GM21723 (cell line): ENCODE results near the gene PPP1R1B.

ENCODE experiments used
- ATAC-seq: cut with Tn5 transposase; IDR thresholded peaks from one replicate; pipeline ENCODE4 v1.9.1; 2021; ENCODE audit warnings: mild to moderate bottlenecking, moderate library complexity; ENCODE audit not compliant: unreplicated experiment

PPP1R1B gene

GRCh38 chr17:39651923-39652586 is 25.3 kb downstream of the PPP1R1B start:
- ATAC-seq, result no peak

DNA sequence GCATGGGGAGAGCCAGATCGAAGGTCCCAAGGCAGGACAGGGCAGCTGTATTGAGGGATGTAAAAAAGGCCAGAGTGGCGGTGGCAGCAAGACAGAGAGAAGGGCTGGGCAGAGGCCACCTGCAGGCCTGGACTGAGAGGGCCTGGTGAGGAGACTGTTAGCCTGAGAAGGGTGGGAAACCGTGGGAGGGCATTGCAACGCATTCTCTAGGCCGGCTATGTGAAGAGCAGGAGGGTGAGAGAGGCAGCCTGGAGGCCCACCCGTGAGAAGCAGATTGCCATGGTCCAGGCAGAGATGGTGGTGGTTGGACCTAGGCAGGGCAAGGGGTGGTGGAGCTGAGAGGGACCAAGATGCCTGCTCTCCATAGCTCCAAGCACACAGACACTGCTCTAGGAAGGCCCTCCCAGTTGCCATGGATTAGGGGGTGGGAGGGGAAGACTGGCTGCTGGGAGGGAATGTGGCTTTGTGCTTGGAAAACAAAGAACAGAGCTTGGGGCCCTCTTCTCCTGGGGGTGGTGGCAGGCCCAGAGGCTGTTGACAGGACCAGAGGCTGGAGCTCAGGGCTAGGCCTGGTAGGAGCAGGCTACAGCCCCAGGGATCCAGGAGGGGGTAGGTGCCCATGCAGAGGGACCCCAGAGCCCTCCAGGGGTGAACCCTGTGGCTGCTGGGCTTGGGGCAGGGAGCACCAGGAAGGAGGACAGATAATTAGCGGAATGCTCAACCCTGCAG is 26.0 kb downstream of the PPP1R1B start:
- no peak for ATAC-seq

GRCh38 chr17:39653316-39653661 is 26.5 kb downstream of the PPP1R1B start:
- ATAC-seq, result no peak

GRCh38 chr17:39653662-39654331 is 27.0 kb downstream of the PPP1R1B start:
- ATAC-seq, result no peak

DNA sequence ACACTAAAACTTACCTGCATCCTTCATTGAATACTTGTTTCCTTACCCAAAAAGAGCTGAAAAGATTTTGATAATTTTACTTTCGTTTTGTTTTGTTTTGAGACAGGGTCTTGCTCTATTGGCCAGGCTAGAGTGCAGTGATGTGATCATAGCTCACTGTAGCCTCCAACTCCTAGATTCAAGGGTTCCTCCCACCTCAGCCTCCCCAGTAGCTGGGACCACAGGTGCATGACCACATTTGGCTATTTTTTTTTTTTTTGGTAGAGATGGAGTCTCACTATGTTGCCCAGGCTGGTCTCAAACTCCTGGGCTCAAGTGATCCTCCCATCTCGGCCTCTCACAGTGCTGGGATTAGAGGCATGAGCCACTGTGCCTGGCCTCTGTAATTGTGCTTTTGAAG is 28.4 kb downstream of the PPP1R1B start:
- ATAC-seq, result no peak

DNA sequence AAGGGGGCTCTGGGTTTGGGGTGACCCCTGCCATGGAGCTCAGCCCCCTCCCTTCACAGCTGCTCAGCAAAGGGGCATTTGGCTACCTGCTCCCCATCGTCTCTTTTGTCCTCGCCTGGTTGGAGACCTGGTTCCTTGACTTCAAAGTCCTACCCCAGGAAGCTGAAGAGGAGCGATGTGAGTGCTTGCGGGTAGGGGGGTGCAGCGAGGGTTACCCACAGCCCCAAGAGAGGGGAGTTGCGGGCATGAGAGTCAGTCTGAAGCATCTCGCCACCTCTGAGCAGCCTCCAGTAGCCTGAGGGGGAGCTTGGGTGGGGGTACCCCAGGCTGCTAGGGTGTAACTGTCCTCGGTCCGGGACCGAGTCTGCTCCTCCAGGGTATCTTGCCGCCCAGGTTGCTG is 31.6 kb downstream of the PPP1R1B start:
- no peak for ATAC-seq

DNA sequence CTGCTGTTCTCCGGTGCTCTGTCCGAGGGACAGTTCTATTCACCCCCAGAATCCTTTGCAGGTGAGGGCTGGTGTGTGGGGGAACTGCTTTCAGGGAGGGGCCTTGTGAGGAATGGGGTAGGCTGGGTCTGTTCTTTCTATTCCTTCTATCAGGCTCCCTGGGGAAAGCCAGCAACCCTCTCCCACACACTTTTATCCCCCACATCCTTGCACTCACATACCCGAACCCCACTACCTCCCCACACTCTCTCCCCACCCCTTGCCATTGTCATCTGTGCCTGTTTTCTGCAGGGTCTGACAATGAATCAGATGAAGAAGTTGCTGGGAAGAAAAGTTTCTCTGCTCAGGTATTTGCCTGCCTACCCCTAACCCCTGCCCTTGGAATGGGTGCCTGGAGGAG is 32.0 kb downstream of the PPP1R1B start:
- no peak for ATAC-seq

- ATAC-seq, result no peak
Measured at GRCh38 chr17:39659279-39660010, 32.7 kb downstream of the PPP1R1B start.

DNA sequence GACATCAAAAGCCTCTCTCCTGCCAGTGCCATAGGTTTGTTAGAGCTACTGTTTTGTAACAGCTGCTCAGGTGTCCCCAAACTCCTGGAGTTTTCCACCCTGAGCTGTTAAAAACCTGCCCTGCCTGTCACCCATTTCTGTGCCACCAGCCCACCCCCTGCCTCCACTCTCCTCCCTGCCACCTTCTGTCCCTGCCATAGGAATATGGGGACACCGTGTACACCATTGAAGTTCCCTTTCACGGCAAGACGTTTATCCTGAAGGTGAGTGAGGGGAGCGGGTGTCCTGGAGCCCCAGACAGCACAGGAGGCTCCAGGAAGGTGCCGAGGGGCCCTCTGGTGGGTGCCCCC is 33.2 kb downstream of the PPP1R1B start:
- ATAC-seq, result no peak

GRCh38 chr17:39660397-39661385 is 33.9 kb downstream of the PPP1R1B start:
- no peak for ATAC-seq

GRCh38 chr17:39661744-39662541 is 35.2 kb downstream of the PPP1R1B start:
- ATAC-seq, result no peak

DNA sequence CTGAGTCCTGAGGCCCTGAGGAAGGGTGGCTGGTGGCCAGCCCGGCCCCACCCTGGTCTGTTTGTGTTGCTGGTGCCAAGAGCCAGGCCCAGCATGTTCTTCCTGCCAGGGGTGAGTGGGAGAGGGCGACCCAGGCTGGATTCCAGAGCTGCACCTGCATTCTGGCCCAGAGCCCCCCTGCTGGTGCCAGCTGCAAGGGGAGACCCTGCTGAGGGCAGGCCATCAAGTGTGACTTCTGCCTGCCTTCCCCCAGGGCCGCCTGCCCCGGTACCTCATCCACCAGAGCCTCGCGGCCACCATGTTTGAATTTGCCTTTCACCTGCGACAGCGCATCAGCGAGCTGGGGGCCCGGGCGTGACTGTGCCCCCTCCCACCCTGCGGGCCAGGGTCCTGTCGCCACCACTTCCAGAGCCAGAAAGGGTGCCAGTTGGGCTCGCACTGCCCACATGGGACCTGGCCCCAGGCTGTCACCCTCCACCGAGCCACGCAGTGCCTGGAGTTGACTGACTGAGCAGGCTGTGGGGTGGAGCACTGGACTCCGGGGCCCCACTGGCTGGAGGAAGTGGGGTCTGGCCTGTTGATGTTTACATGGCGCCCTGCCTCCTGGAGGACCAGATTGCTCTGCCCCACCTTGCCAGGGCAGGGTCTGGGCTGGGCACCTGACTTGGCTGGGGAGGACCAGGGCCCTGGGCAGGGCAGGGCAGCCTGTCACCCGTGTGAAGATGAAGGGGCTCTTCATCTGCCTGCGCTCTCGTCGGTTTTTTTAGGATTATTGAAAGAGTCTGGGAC is 36.0 kb downstream of the PPP1R1B start:
- ATAC-seq, result no peak

- no peak for ATAC-seq
Measured at GRCh38 chr17:39663340-39663687, 36.6 kb downstream of the PPP1R1B start.

- ATAC-seq, result no peak
Measured at GRCh38 chr17:39663688-39664580, 37.2 kb downstream of the PPP1R1B start.

GRCh38 chr17:39664581-39665561 is 38.1 kb downstream of the PPP1R1B start, which contains the start of gene TCAP:
Gene TCAP (plus strand): TSS chr17:39665349. CDS start chr17:39665360, 11 bp downstream.
- no peak for ATAC-seq

- ATAC-seq, result no peak
Measured at GRCh38 chr17:39665642-39666224, 39.0 kb downstream of the PPP1R1B start.
